ENCODE results near the gene BLNK. TPM values are rescaled to one million over a fixed set of nuclear protein-coding genes. Genes with fewer than 3 reads are reported as not detected.

The BLNK gene
- total and polyA plus RNA-seq, 2 of the 13 experiments (the other 11 are each of a cell fraction or from before 2014, with no cell fraction given) = not detected

- Histone ChIP-seq H4K20me1 (ENCODE audit: insufficient read depth, low read length) (no peaks in the 10 kb centered on the region), H3K36me3 (replicated peaks in 1 of 2; ENCODE audit: control insufficient read depth in 1 of 2, insufficient read depth in 2 of 2, low read length in 2 of 2) (no peaks in the 10 kb centered on the region), H2AFZ (ENCODE audit: low read length) (no peak overlapping the region), H3K4me2 (ENCODE audit: low read depth, low read length) (no peak overlapping the region), H3K9ac (ENCODE audit: insufficient read depth, low read depth, low read length) (no peak overlapping the region), H3K27ac (ENCODE audit: extremely low read length, insufficient read depth, low read length) (no peak overlapping the region), H3K9me3 (ENCODE audit: low read length) (no peaks in the 10 kb centered on the region), H3K27me3 (ENCODE audit: control insufficient read depth in 1 of 2, insufficient read depth in 2 of 2, low read length in 2 of 2) (peaks cover 1 to 3% of the 10 kb centered on the region in 2 experiments; a peak in 2 of 5 replicates), H3K4me1 (ENCODE audit: insufficient read depth, low read length) (no peaks in the 10 kb centered on the region), H3K4me3 (replicated peaks in 1 of 3; ENCODE audit: insufficient read depth in 1 of 3, low read depth in 2 of 3, low read length in 3 of 3) (no peak overlapping the region), H3K79me2 (ENCODE audit: insufficient read depth, low read length) (no peaks in the 10 kb centered on the region)
- no peak for TF ChIP-seq ZNF674 (CRISPR knock-in tag; IDR thresholded peaks at IDR 0.05; ENCODE audit: low read depth)
- no peak for TF ChIP-seq ZEB1 (IDR thresholded peaks at IDR 0.05; ENCODE audit: insufficient replicate concordance, low read depth)
- TF ChIP-seq PRDM15 (CRISPR knock-in tag; IDR thresholded peaks at IDR 0.05) = no peak
- TF ChIP-seq ZBTB8A (CRISPR knock-in tag; IDR thresholded peaks at IDR 0.05; ENCODE audit: borderline replicate concordance, low read depth) = no peak
- no peak for TF ChIP-seq BATF2 (CRISPR knock-in tag; IDR thresholded peaks at IDR 0.05)
- no peak for TF ChIP-seq SMAD1 (CRISPR knock-in tag; IDR thresholded peaks at IDR 0.05; ENCODE audit: borderline replicate concordance, low read depth)
- no peak for TF ChIP-seq ZNF549 (CRISPR knock-in tag; IDR thresholded peaks at IDR 0.05)
- no peak for TF ChIP-seq RFX3 (CRISPR knock-in tag; IDR thresholded peaks at IDR 0.05)
- no peak for TF ChIP-seq FOSL1 (CRISPR knock-in tag; IDR thresholded peaks at IDR 0.05; ENCODE audit: borderline replicate concordance)
- no peak for TF ChIP-seq MTA1 (CRISPR knock-in tag; IDR thresholded peaks at IDR 0.05; ENCODE audit: borderline replicate concordance)
- TF ChIP-seq TBX3 (IDR thresholded peaks at IDR 0.05; ENCODE audit: borderline replicate concordance) = no peak
- no peak for TF ChIP-seq NR2C2 (CRISPR knock-in tag; IDR thresholded peaks at IDR 0.05; ENCODE audit: borderline replicate concordance)
- no peak for TF ChIP-seq CREM (IDR thresholded peaks at IDR 0.05)
- no peak for TF ChIP-seq CREM (CRISPR knock-in tag; IDR thresholded peaks at IDR 0.05)
- no peak for TF ChIP-seq TOE1 (CRISPR knock-in tag; IDR thresholded peaks at IDR 0.05)
- no peak for TF ChIP-seq ZNF761 (CRISPR knock-in tag; conservative IDR thresholded peaks at IDR 0.05)
- no peak for TF ChIP-seq FOSL2 (CRISPR knock-in tag; IDR thresholded peaks at IDR 0.05)
- no peak for TF ChIP-seq SP140L (CRISPR knock-in tag; IDR thresholded peaks at IDR 0.05; ENCODE audit: borderline replicate concordance)
- no peak for TF ChIP-seq SRY (CRISPR knock-in tag; IDR thresholded peaks at IDR 0.05)
- no peak for TF ChIP-seq UBTF (CRISPR knock-in tag; IDR thresholded peaks at IDR 0.05)
- WGBS (ENCODE audit: low lambda C conversion rate) = 45% methylated on average over 3 of the region's 3 CpGs
- in situ Hi-C loops (cut with HindIII; ENCODE audit: extremely low pct_ligation_motif_present, low pct_unique_long_range_greater_than_20kb) (no loop called here), intact Hi-C loops (cut with micrococcal nuclease; ENCODE audit: unreplicated experiment) (no loop called here)
- ATAC-seq = no peak
- no peak for DNase-seq (ENCODE audit: low spot score)
- FAIRE-seq = no peak
- POLR2A ChIA-PET = no interaction called here
- CTCF ChIA-PET (ENCODE audit: low intra/inter-chr PET ratio, low total read pairs) = no interaction called here
- no TSS peak for BruUV-seq (replicated peaks)
Measured at GRCh38 chr10:96305019-96305418, 33.6 kb upstream of the BLNK start.
